ENCODE measurements around the gene ATF2. TPM values are rescaled to one million over a fixed set of nuclear protein-coding genes. Genes with fewer than 3 reads are reported as not detected.
A peak's percentile ranks its signal among the peaks of the same experiment; 100 is the strongest.

ATF2 gene
- total RNA-seq, 1 donor from 2014 or later: 32.1 TPM

DNA sequence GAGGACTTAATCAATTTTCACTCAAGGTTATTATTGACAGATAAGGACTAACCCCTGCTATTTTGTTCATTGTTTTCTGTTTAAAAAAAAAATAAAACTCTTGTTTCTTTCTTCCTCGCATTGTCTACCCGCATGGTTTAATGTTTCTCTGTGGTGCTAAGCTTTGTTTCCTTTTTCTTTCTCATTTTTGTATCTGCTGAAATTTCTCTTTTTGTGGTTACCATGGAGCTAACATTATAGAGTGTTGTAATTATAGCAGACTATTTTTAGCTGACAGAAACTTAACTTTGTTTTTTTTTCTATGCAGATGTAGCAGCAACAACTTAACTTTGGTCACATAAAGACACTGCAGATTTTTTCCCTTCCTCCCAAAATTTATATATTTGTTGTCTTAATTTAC is 119.7 kb downstream of the ATF2 start:
- no peaks in the 10 kb centered on the region for H3K27me3 ChIP-seq (ENCODE audit: control insufficient read depth, insufficient read depth, low read length)
- no peak for FAIRE-seq
- TF ChIP-seq, protein P1, sequence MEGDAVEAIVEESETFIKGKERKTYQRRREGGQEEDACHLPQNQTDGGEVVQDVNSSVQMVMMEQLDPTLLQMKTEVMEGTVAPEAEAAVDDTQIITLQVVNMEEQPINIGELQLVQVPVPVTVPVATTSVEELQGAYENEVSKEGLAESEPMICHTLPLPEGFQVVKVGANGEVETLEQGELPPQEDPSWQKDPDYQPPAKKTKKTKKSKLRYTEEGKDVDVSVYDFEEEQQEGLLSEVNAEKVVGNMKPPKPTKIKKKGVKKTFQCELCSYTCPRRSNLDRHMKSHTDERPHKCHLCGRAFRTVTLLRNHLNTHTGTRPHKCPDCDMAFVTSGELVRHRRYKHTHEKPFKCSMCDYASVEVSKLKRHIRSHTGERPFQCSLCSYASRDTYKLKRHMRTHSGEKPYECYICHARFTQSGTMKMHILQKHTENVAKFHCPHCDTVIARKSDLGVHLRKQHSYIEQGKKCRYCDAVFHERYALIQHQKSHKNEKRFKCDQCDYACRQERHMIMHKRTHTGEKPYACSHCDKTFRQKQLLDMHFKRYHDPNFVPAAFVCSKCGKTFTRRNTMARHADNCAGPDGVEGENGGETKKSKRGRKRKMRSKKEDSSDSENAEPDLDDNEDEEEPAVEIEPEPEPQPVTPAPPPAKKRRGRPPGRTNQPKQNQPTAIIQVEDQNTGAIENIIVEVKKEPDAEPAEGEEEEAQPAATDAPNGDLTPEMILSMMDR (IDR thresholded peaks at IDR 0.05; ENCODE audit: insufficient read depth, low read length, severe bottlenecking): no peak

GRCh38 chr2:175039490-175039889 is 128.5 kb downstream of the ATF2 start:
- TF ChIP-seq, protein P1 (IDR thresholded peaks at IDR 0.05; ENCODE audit: insufficient read depth, low read length, severe bottlenecking): no peak
- no peak for DNase-seq (ENCODE audit: low read depth)
- FAIRE-seq: no peak
- Histone ChIP-seq H3K4me3 (ENCODE audit: low read depth, low read length) (no peak overlapping the region), H3K27me3 (ENCODE audit: control insufficient read depth, insufficient read depth, low read length) (no peaks in the 10 kb centered on the region), H3K36me3 (ENCODE audit: control insufficient read depth, insufficient read depth, low read length) (no peaks in the 10 kb centered on the region)

More for the DNA sequence above, 119.7 kb downstream of the ATF2 start:
- Histone ChIP-seq H3K4me3 (ENCODE audit: low read depth, low read length) (no peak overlapping the region), H3K36me3 (ENCODE audit: control insufficient read depth, insufficient read depth, low read length) (no peaks in the 10 kb centered on the region)
- no peak for DNase-seq (ENCODE audit: low read depth)

DNA sequence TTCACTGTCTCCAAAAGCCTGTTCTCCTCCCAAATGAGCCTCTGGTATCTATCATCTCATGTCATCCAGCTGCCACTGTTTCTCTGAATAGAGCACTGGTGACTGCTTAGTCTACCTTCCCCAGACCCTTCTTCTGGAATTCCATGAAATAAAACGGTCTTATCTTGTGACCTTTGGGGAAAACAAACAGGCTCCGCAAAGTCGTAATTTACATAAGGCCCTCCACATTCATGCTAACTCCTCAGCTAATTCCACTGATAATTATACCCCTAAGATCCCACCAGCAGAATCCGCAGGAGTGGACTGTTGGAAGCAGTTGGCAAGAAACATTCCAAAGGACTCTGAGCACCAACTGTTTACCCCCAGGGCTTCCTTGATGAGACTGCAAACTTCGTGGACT is 129.0 kb downstream of the ATF2 start:
- DNase-seq (ENCODE audit: low read depth) (no peak), FAIRE-seq (no peak)
- TF ChIP-seq, protein P1 (IDR thresholded peaks at IDR 0.05; ENCODE audit: insufficient read depth, low read length, severe bottlenecking): no peak
- H3K27me3 ChIP-seq (ENCODE audit: control insufficient read depth, insufficient read depth, low read length): no peaks in the 10 kb centered on the region
- H3K4me3 ChIP-seq (ENCODE audit: low read depth, low read length): no peak overlapping the region
- no peaks in the 10 kb centered on the region for H3K36me3 ChIP-seq (ENCODE audit: control insufficient read depth, insufficient read depth, low read length)

GRCh38 chr2:175037941-175038340 is 130.1 kb downstream of the ATF2 start:
- TF ChIP-seq, protein P1 (IDR thresholded peaks at IDR 0.05; ENCODE audit: insufficient read depth, low read length, severe bottlenecking): no peak
- H3K36me3 ChIP-seq (ENCODE audit: control insufficient read depth, insufficient read depth, low read length): no peaks in the 10 kb centered on the region
- H3K27me3 ChIP-seq (ENCODE audit: control insufficient read depth, insufficient read depth, low read length): no peaks in the 10 kb centered on the region
- no peak for DNase-seq (ENCODE audit: low read depth)
- no peak overlapping the region for H3K4me3 ChIP-seq (ENCODE audit: low read depth, low read length)
- FAIRE-seq: no peak

DNA sequence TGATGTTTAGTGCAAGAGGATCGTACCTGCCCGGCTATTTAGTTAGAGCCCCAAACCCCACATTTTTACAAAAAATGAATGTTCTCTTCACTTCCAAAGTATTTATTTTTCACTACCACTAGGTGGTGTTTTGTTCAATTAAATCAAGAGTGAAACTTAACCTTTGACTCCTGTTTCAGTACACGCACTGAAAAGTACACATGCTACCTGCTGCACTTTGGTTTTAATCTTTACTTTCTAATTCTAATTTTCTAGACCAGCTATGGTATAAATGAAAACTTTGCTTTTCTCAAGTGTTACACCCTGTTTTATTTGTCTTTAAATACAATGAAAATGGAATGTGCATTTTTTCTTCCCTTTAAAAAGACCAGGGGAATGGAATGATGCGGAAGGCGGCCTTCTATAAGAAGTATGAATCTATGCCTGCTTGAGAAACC is 131.4 kb downstream of the ATF2 start:
- no peak for FAIRE-seq

GRCh38 chr2:175035806-175036205 is 132.2 kb downstream of the ATF2 start:
- DNase-seq (ENCODE audit: low read depth): no peak
- TF ChIP-seq, protein P1 (IDR thresholded peaks at IDR 0.05; ENCODE audit: insufficient read depth, low read length, severe bottlenecking): no peak
- FAIRE-seq: no peak
- H3K36me3 ChIP-seq (ENCODE audit: control insufficient read depth, insufficient read depth, low read length): no peaks in the 10 kb centered on the region
- no peak overlapping the region for H3K4me3 ChIP-seq (ENCODE audit: low read depth, low read length)
- no peaks in the 10 kb centered on the region for H3K27me3 ChIP-seq (ENCODE audit: control insufficient read depth, insufficient read depth, low read length)

More for the DNA sequence above, 131.4 kb downstream of the ATF2 start:
- Histone ChIP-seq H3K27me3 (ENCODE audit: control insufficient read depth, insufficient read depth, low read length) (no peaks in the 10 kb centered on the region), H3K36me3 (ENCODE audit: control insufficient read depth, insufficient read depth, low read length) (no peaks in the 10 kb centered on the region), H3K4me3 (ENCODE audit: low read depth, low read length) (no peak overlapping the region)
- peak; percentile 47 for DNase-seq (ENCODE audit: low read depth)
- TF ChIP-seq, protein P1 (IDR thresholded peaks at IDR 0.05; ENCODE audit: insufficient read depth, low read length, severe bottlenecking): no peak
